B cell (primary cell): Measurements from ENCODE around the gene LRRC36. TPM values are rescaled to one million over a fixed set of nuclear protein-coding genes. Genes with fewer than 3 reads are reported as not detected.

Experiments used
- ATAC-seq: fragments of 200-7000 bp; cut with Tn5 transposase; one replicate; pipeline ENCODE4 v1.10.0; 2021; ENCODE audit warnings: low read depth, mild to moderate bottlenecking, moderate number of reproducible peaks, moderate library complexity
- CTCF ChIA-PET: fragments of 350-600 bp; sonication (Branson Sonifier 250); formaldehyde crosslinking; loops from one replicate; lab custom pipeline; 2021; ENCODE audit warnings: antibody characterized with exemption, inconsistent platforms; lab: Charles Lee
- POLR2A ChIA-PET: fragments of 350-600 bp; sonication (Branson Sonifier 250); formaldehyde crosslinking; loops from one replicate; lab custom pipeline; 2021; ENCODE audit warnings: antibody characterized with exemption; lab: Charles Lee
- DNase-seq: peaks from one replicate; pipeline ENCODE4 v3.0.0; 2013
- H2AFZ ChIP-seq: 2 replicates; pipeline ENCODE4 v1.6.1; 2012; ENCODE audit warnings: mild to moderate bottlenecking, low read depth, low read length; ENCODE audit not compliant: insufficient read depth, poor library complexity, severe bottlenecking
- H3K27ac ChIP-seq, 2 donors: 1 replicate in 1 of 2; 2 replicates in 1 of 2; pipeline ENCODE4 v1.5.1; 2012 to 2013; ENCODE audit warnings: low read length in 2 of 2, mild to moderate bottlenecking in 2 of 2, moderate library complexity in 1 of 2
- H3K27me3 ChIP-seq, 4 experiments: fragments of 200-600 bp in 1 of 4; sonication (generic) in 1 of 4; replicated peaks in 1 of 4; 1 replicate in 2 of 4; 2 replicates in 2 of 4; pipeline versions ENCODE4 v1.6.1 to v1.7.0; 2013 to 2016; ENCODE audit warnings: low read length in 3 of 4, mild to moderate bottlenecking in 2 of 4, mixed read lengths in 1 of 4, moderate library complexity in 1 of 4; ENCODE audit not compliant: insufficient read depth in 4 of 4, control insufficient read depth in 3 of 4; ENCODE audit errors: control extremely low read depth in 1 of 4
- H3K36me3 ChIP-seq, 2 experiments: replicated peaks in 1 of 2; 1 replicate in 1 of 2; 2 replicates in 1 of 2; pipeline versions ENCODE4 v1.6.1 to v1.7.1; 2013; ENCODE audit warnings: low read length in 1 of 2; ENCODE audit not compliant: insufficient read depth in 2 of 2, control insufficient read depth in 1 of 2; ENCODE audit errors: control extremely low read depth in 1 of 2, extremely low read depth in 1 of 2
- H3K4me1 ChIP-seq, 2 donors: fragments of 200-600 bp in 1 of 2; sonication (generic) in 1 of 2; 1 replicate in 1 of 2; 2 replicates in 1 of 2; pipeline versions ENCODE4 v1.5.1 to v1.6.1; 2013 to 2017; ENCODE audit warnings: low read length in 2 of 2; ENCODE audit not compliant: control insufficient read depth in 2 of 2, insufficient read depth in 2 of 2
- H3K4me2 ChIP-seq: replicated peaks from 2 replicates; pipeline ENCODE3; 2012; ENCODE audit warnings: mild to moderate bottlenecking, low read depth, low read length; ENCODE audit not compliant: poor library complexity, severe bottlenecking
- H3K4me3 ChIP-seq, 5 experiments: fragments of 200-600 bp in 1 of 5; sonication (generic) in 1 of 5; 1 replicate in 3 of 5; 2 replicates in 2 of 5; pipeline versions ENCODE4 v1.5.1 to v1.7.0; 2011 to 2016; ENCODE audit warnings: low read length in 4 of 5, mild to moderate bottlenecking in 4 of 5, low read depth in 2 of 5, control low read depth in 1 of 5, moderate library complexity in 1 of 5; ENCODE audit not compliant: insufficient read depth in 1 of 5; ENCODE audit errors: control extremely low read depth in 1 of 5, extremely low read depth in 1 of 5
- H3K79me2 ChIP-seq: fragments of 200-600 bp; sonication (generic); one replicate; pipeline ENCODE4 v1.6.0; 2016; ENCODE audit warnings: low read length; ENCODE audit not compliant: control insufficient read depth, insufficient read depth
- H3K9ac ChIP-seq: fragments of 200-600 bp; sonication (generic); 2 replicates; pipeline ENCODE4 v1.6.1; 2017; ENCODE audit warnings: mild to moderate bottlenecking, low read length, moderate library complexity
- H3K9me3 ChIP-seq, 3 donors: one replicate each; pipeline versions ENCODE4 v1.6.1 to v1.7.1; 2013; ENCODE audit warnings: low read length in 2 of 3; ENCODE audit not compliant: control insufficient read depth in 2 of 3, insufficient read depth in 1 of 3; ENCODE audit errors: control extremely low read depth in 1 of 3
- H4K20me1 ChIP-seq: 2 replicates; pipeline ENCODE4 v1.6.0; 2012; ENCODE audit warnings: mild to moderate bottlenecking, low read length; ENCODE audit not compliant: insufficient read depth, control insufficient read depth, poor library complexity, severe bottlenecking
- H3K27ac Mint-ChIP-seq: one replicate; pipeline ENCODE4 v1.8.0; 2021; ENCODE audit warnings: mixed read lengths
- H3K27me3 Mint-ChIP-seq: one replicate; pipeline ENCODE4 v1.8.0; 2021; ENCODE audit warnings: mixed read lengths
- H3K4me1 Mint-ChIP-seq: one replicate; pipeline ENCODE4 v1.8.0; 2021; ENCODE audit warnings: mixed read lengths
- H3K4me3 Mint-ChIP-seq: one replicate; pipeline ENCODE4 v1.8.0; 2021; ENCODE audit warnings: mixed read lengths
- H3K9me3 Mint-ChIP-seq: one replicate; pipeline ENCODE4 v1.8.0; 2022; ENCODE audit warnings: mixed read lengths; ENCODE audit not compliant: insufficient read depth
- CTCF ChIP-seq: fragments of 200-600 bp; IDR thresholded peaks from one replicate; pipeline ENCODE4 v1.8.0; 2022; ENCODE audit warnings: antibody characterized with exemption, mild to moderate bottlenecking
- EZH2 ChIP-seq: IDR thresholded peaks from 2 replicates; pipeline ENCODE4 v1.6.1; 2012; ENCODE audit warnings: borderline replicate concordance, low read depth, mild to moderate bottlenecking, moderate library complexity, low read length; ENCODE audit not compliant: insufficient read depth, poor library complexity, severe bottlenecking
- WGBS: methylation state at CpG from one replicate; pipeline ENCODE4 v1.1.5; 2013; ENCODE audit warnings: missing lambda C conversion rate; ENCODE audit not compliant: insufficient coverage; 5-methylcytosine and 5-hydroxymethylcytosine counted together
- intact Hi-C: fragments of 100-400 bp; cut with micrococcal nuclease; formaldehyde crosslinking; loops from one replicate; pipeline ENCODE4 v1.10.0; 2022
- polyA plus RNA-seq: library from polyadenylated mRNA; depleted of rRNA; stranded (reverse); fragments of >200 nt; gene quantifications from 2 replicates; pipeline ENCODE4 v1.2.3, GENCODE V29; 2012
- total RNA-seq, 2 donors: library from RNA; stranded (reverse); fragments of 120-200 nt in 1 of 2; gene quantifications; 1 replicate in 1 of 2; 2 replicates in 1 of 2; pipeline versions ENCODE4 v1.2.3 to v1.2.4, GENCODE V29; 2013 to 2022

Gene LRRC36
- total and polyA plus RNA-seq, 2 donors (not counting 1 experiment from before 2014, with no cell fraction given), result 0.98 TPM; not detected in 1

- no peak overlapping the region for H3K9ac ChIP-seq
- no peak for DNase-seq
- no peak overlapping the region for H3K27ac ChIP-seq
- Mint-ChIP-seq H3K27ac (no peak overlapping the region), H3K4me3 (no peak overlapping the region), H3K4me1 (no peaks in the 10 kb centered on the region), H3K27me3 (peaks cover 46% of the 10 kb centered on the region), H3K9me3 (no peaks in the 10 kb centered on the region)
- H2AFZ ChIP-seq, result no peak overlapping the region
- TF ChIP-seq EZH2 (no peak), CTCF (no peak)
- H3K4me1 ChIP-seq, result peaks cover 4 to 5% of the 10 kb centered on the region in 2 donors
- no peaks in the 10 kb centered on the region for H3K9me3 ChIP-seq
- H4K20me1 ChIP-seq, result no peaks in the 10 kb centered on the region
- H3K27me3 ChIP-seq, result peaks cover 0 to 27% (median 7%) of the 10 kb centered on the region in 4 experiments
- 66% methylated on average over 4 of the region's 5 CpGs for WGBS
- H3K79me2 ChIP-seq, result no peaks in the 10 kb centered on the region
- POLR2A ChIA-PET, result no interaction called here
- H3K4me3 ChIP-seq, result no peak overlapping the region
- no peak for ATAC-seq
- intact Hi-C loops, result no loop called here
- H3K4me2 ChIP-seq, result no peak overlapping the region
- CTCF ChIA-PET, result interaction anchor here (1.3 to 2.1 kb wide), 2 partner anchors 10 to 41 kb away, joined by 5 to 6 read pairs; no protein-coding TSS in a partner anchor
- H3K36me3 ChIP-seq, result no peaks in the 10 kb centered on the region
Measured at GRCh38 chr16:67424261-67424615, 97.6 kb downstream of the LRRC36 start.

GRCh38 chr16:67425061-67425460, 98.4 kb downstream of the LRRC36 start:
- TF ChIP-seq CTCF, result no peak
- TF ChIP-seq EZH2, result no peak
- Histone ChIP-seq H3K4me3 (no peak overlapping the region), H3K36me3 (no peaks in the 10 kb centered on the region), H3K4me2 (no peak overlapping the region), H3K27me3 (peaks cover 0 to 35% (median 10%) of the 10 kb centered on the region in 4 experiments), H2AFZ (no peak overlapping the region), H3K9ac (no peak overlapping the region), H3K4me1 (peaks cover 4 to 7% of the 10 kb centered on the region in 2 donors), H4K20me1 (no peaks in the 10 kb centered on the region), H3K27ac (no peak overlapping the region), H3K79me2 (no peaks in the 10 kb centered on the region), H3K9me3 (no peaks in the 10 kb centered on the region)
- no peak overlapping the region for H3K27ac Mint-ChIP-seq
- WGBS, result no CpG with 5 or more reads among the region's 6 CpGs
- ATAC-seq (no peak), DNase-seq (peak; percentile 29)
- CTCF ChIA-PET, result interaction anchor here (0.9 to 2.1 kb wide), 5 partner anchors 9 to 46 kb away, joined by 3 to 7 read pairs (median 5); no protein-coding TSS in a partner anchor
- no peaks in the 10 kb centered on the region for H3K4me1 Mint-ChIP-seq
- H3K9me3 Mint-ChIP-seq, result no peaks in the 10 kb centered on the region
- H3K27me3 Mint-ChIP-seq, result peaks cover 46% of the 10 kb centered on the region
- POLR2A ChIA-PET, result no interaction called here
- H3K4me3 Mint-ChIP-seq, result no peak overlapping the region
- intact Hi-C loops, result no loop called here
